HG03135 (cell line): Measurements from ENCODE around the gene DCAF6.

Experiments used
- ATAC-seq: cut with Tn5 transposase; IDR thresholded peaks from one replicate; pipeline ENCODE4 v1.9.1; 2021; ENCODE audit warnings: mild to moderate bottlenecking, moderate library complexity; ENCODE audit not compliant: unreplicated experiment

DCAF6 gene

DNA sequence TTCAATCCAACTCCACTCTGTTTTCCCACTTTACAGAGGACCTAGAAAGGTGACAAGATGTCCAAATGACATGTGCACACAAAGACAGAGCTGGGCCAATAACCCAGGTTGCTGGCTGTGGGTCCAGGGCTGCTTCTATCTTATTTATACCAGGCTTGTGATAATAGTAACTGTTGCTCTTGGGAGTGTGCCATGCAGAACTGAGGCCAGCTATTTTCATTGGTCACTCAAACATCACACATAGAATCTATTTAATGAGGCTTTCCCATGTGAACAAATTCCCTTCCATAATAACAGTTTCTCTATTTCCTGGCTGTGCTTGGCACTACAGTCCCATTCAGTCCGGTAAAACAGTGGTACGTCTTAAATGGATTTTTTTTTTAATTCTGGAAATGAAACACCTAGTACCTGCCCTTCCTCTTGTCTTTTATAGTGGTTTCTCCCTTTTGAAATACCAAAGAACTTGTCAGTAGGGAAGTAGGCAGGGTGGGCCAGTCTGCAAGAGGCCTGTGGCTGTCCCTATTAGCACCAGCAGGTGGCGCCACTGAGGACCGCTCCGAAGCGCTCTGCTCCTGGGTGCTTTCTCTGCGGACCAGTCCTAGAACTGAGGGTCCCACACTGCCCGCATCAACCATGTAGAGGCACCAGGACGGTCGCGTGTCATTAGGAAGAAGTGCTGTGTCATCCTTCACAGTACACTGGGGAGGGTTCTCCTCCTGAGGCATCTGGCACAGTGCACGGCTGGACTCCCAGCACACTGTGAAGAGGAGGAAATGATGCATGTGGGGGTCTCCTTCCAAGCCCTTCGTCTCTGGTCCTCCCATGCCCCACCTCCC is 148.1 kb downstream of the DCAF6 start:
- ATAC-seq: peak; percentile 52

DNA sequence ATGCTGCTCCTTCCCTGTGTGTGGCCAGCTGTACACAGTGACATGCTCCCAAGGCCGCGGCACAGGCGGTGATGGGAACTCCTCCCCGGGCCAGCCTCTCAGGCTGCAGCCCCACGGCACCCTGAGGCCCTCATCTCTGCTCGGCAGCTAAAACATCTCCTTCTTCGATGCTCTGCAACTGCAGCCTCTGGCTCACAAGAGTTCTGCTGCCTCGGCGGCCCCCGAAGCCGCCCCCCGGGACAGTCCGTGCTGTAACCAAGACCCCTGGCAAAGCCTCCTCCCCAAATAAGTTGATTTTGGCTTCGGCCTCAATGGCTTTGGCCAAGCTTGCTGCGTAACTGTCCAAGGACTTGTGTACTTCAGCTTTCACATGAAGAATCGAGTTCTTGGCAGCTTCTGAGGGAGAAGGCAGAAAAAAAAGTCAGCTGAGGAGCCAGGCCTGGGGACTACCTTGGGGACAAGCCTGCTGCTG is 149.0 kb downstream of the DCAF6 start:
- no peak for ATAC-seq

- ATAC-seq: no peak
These were observed 150.0 kb downstream of the DCAF6 start for GRCh38 chr1:168086438-168086837.

- no peak for ATAC-seq
These were observed 151.2 kb downstream of the DCAF6 start for GRCh38 chr1:168087696-168088095.

GRCh38 chr1:168088511-168089325 is 152.2 kb downstream of the DCAF6 start:
- ATAC-seq: no peak

DNA sequence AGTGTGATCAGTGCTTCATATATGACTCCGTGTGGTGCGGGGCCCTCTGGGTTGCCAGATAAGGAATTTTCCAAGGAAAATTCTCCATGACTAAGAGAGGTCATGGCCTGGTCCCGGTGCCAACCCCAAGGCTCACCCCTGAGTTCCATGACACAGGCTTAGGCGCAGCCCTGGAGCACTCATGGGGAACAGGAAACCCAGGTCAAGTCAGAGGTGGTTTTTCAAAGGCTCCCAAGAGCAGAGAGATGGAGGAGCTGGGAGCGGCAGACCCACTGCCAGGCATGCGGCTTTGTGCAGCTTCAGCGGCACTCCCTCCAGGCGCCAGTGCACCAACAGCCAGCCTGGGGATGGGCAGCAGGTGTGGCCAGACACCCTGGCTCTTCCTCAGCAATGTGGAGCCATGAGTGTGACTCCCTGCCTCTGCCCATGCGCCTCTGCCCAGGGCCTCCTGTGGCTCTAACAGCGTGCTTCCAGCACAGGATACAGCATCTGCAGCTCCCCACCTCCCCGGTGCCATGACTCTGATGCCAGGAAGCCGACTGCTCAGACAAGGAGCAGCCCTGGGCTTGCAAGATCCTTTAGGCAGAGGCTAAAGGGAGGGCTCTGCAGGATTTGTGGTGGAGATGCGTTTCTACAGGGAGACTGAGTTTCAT is 153.0 kb downstream of the DCAF6 start:
- no peak for ATAC-seq

- no peak for ATAC-seq
These were observed 153.5 kb downstream of the DCAF6 start for GRCh38 chr1:168089979-168090337.

- ATAC-seq: no peak
These were observed 153.9 kb downstream of the DCAF6 start for GRCh38 chr1:168090395-168090794.

- ATAC-seq: no peak
These were observed 154.6 kb downstream of the DCAF6 start for GRCh38 chr1:168091063-168091462.

DNA sequence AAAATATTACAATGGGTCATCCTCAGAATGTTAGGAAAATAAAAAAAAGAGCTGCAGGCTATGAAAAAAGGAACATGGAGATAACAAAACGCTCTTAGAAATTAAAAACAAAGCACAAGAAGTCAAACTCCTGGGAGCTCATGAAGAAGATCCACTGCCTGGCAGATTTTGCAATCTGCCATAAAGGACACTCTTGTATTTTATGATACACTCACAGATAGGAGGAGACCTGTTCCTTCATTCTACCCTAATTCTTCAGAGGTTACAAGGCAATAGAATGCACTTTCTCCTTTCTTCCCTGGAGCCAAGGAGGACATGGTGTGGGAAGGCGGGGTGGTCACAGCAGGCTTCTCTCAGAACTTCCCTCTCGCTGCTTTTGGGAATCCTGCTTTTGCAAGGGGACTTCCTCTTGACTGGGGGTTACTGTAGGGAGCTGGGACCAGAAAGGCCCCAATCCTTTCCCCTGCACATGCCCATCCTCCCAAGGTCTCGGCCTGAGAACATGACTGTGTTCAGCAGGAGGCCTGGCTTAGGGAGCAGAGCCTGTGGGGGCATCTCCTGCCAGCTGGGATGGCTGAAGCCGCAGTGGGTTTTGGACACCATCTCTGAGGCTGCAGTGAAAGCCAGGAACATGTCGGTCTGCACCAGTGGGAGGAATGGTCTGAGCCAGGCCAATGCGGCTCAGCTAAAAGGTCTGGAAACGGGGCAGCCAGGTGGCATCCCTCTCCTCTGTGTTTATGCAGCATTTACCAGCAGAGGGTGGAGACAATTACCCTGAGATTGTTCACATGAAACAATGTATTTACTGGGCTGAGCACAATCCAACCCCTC is 155.5 kb downstream of the DCAF6 start:
- ATAC-seq: no peak

DNA sequence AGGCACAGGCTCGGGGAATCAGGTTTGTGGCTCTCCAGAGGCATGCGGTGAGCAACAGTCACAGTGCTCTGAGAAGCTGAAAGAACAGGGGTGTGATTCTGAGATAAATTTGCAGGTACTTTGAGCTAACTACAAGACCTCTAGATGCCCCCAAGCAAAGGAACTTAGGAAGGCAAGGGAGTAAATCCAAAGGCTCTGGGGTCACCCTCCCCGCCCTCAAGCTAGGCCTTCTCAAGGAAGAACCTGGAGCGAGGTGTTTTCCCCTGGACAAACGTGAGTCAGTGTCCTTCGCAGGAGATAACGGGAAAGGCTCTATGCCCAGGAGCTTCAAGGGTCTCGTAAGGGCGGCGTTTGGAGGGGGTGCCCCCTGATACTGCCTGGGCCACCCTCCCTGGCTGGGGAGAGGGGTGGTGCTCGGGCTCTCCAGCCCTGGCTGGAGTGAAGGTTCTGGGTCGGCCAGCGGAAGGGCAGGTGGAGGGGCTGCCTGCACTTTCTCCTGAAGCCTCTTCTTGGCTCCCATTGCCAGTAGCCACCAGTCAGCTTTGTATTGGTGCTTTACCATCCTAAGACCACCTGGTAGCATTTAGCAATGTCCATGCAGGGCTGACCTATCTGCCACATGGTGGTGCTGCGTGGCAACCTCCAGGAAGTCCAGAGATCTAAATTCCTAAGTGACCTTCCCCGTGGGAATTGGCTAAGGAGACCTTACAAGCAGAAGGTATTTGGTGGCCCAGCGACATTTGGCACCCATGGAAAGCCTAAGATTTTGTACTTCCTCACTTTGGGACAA is 156.3 kb downstream of the DCAF6 start:
- no peak for ATAC-seq

DNA sequence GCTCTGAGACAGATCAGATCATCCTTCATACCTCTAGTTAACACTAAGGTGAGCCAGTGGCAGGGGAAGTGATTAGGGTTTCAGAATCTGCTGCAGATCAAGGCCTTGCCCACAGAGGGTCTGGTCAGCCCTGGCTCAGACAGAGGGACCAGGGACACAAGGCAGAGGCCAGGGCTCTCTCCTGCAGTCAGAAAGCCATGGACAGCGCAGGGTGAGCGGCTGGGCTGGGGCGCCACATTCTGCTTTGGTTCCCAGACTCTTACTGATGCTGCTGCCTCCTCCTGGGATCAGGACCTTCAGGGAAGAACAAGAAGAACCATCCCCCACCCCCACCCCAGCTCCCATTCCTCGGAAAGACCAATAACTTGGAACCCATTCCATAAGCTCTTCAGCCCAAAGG is 157.1 kb downstream of the DCAF6 start:
- no peak for ATAC-seq

GRCh38 chr1:168095476-168095875 is 159.0 kb downstream of the DCAF6 start:
- ATAC-seq: no peak

- ATAC-seq: no peak
These were observed 160.0 kb downstream of the DCAF6 start for GRCh38 chr1:168096296-168097165.

DNA sequence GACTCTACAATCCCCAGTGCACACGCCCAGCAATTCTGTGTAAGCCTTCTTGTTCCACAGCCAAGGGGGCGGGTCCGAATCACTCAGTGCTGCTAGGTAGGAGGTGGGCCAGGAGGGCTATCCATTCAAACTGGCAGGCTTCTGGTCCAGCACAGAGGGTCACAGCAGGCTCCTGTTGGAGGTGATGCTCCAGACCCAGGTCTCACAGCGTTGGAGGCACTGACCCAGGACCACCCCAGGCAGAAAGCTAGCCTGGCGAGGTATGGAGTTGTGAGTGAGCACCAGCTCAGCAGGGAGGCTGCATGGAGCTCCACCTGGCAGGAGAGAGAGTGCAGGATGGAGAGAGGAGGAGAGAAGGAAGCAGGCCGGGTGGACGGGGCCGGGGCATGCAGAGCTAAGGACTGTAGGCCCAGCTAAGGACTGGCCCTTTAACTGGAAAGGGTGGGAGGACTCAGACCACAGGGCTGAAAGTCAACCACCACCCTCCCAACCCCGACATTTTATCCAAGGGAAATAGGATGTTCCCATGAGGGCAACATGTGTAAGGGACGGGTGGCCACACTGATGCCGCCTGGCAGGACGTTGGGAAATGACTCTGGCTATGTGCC is 161.5 kb downstream of the DCAF6 start:
- no peak for ATAC-seq

DNA sequence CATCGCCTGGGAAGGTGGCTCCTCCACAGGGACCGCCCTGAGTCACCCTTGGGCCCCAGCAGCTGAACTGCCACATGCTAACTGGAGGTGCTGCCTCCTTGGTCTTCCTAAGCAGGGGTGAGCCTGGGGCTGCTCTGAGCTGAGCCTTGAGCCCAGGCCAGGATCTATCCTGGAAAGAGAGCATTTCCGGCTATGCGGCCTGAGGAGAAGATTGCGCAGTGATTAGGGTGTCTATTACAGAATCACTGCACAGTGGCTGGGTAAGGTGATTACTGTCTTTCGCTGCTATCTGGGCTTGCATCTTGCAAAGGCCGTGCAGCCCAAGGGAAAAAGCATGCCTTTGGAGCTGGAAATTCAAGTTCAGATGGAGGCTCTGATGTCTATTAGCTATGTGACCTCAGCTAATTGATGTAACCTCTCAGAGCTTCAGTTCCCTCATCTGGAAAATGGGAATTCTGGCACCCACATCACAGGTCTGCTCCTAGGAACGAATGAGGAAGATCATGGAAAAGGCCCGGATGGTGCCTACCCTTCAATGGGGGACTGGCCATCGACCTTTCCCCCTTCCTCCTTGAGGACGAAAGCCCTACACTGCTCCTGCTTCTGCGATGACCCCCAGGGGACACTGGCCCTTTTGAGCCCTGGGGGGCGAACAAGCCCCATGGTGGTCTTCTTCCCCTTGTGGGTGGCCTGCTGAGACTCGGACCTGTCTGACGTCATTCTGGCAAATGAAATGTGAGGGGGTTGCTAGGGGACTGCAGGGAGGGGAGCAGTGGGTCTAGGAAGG is 162.2 kb downstream of the DCAF6 start:
- ATAC-seq: no peak

DNA sequence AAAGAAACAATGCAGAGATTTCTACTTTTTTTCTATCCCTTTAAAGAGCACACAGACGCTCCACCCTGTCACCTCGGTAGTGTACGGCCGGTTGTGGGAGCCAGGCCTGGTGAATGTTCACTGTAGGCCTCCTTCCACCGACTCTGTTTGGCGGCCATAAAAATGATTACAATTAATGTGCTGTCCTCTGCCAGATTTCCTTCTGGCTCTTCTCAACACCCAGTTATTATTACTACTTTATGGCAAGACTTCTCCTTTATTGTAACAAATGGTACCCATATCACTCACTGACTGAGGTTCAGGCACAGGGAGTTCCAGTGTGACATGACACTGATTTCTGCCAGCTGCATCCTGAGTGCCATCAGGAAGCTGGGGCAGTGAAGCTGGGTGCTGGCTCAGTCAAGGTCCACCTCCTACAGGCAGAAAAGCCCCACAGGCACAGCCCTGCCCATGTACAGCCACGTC is 162.9 kb downstream of the DCAF6 start:
- no peak for ATAC-seq
